HG02798 (cell line): ENCODE data around the gene EXOC8.

ENCODE experiments used
- ATAC-seq: cut with Tn5 transposase; IDR thresholded peaks from one replicate; pipeline ENCODE4 v1.9.1; 2021; ENCODE audit warnings: mild to moderate bottlenecking; ENCODE audit not compliant: unreplicated experiment, poor library complexity

EXOC8 gene

DNA sequence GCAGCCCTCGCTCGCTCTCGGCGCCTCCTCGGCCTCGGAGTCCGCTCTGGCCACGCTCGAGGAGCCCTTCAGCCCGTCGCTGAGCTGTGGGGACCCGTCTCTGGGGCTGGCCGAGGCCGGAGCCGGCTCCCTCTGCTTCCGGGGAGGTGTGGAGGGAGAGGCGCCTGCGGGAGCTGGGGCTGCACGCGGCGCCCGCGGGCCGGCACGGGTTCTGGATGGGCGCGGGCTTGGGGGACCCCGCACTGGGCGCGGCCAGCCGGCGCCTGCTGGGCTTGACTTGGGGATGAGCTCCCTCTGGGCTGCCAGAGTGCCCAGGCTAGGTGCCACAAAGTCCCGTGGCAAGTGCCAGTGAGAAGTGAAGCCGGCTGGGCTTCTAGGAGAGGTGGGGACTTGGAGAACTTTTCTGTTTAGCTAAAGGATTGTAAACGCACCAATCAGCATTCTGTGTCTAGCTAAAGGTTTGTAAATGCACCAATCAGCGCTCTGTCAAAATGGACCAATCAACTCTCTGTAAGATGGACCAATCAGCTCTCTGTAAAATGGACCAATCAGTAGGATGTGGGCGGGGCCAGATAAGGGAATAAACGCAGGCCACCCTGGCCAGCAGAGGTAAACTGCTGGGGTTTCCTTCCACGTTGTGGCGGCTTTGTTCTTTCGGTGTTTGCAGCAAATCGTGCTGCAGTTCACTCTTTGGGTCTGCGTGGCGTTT is 20.2 kb downstream of the EXOC8 start:
- ATAC-seq = no peak

DNA sequence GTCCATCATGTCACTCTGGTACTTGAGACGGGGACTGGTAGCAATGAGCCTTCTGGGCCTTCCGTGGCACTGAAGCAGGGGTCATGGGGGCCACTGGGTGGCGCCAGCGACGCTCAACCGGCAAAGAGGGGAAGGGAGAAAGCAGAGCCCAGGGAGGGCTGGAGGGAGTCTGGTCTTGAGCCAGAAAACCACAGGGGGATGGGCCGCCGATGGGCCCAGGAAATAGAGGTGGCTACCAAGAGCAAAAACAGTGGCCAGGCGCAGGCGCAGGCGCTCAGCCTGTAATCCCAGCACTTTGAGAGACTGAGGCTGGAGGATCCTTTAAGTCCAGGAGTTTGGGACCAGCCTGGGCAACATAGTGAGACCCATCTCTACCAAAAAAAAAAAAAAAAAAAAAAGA is 21.8 kb downstream of the EXOC8 start:
- peak; percentile 85 for ATAC-seq

DNA sequence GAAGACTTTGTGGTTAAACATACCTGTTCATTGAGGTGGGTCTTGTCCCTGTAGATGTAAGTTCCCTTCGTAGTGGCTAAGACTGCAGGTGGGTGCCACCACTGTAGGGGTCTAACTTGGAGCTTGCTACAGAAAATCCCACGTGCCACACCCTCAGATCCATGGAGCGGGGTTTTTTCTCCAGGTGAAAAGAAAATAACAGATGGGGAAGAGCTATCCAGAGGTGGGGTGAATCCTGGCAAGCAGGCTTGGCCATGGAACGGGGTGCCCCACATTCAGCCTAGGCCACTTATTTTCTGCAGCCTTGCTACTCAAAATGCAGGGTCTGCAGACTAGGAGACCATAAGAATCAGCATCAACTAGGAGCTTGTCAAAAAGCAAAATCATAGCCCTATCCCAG is 24.0 kb downstream of the EXOC8 start:
- ATAC-seq = no peak

DNA sequence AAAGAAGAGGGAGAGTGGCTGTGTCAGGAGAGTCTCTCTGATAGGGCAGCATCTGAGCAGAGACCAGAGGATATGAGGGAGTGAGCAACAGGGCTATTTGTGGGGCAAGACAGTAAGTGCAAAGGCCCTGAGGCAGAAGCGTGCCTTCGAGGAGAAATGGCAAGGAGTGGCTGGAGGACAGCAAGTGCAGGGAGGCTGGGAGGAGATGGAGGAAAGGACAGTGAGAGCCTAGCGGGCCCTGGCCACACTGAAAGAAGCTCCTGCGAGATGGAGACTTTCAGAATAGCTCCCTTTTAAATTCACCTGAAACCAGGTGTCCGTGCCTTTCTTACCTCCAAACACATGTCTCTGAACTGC is 25.2 kb downstream of the EXOC8 start:
- ATAC-seq = no peak

DNA sequence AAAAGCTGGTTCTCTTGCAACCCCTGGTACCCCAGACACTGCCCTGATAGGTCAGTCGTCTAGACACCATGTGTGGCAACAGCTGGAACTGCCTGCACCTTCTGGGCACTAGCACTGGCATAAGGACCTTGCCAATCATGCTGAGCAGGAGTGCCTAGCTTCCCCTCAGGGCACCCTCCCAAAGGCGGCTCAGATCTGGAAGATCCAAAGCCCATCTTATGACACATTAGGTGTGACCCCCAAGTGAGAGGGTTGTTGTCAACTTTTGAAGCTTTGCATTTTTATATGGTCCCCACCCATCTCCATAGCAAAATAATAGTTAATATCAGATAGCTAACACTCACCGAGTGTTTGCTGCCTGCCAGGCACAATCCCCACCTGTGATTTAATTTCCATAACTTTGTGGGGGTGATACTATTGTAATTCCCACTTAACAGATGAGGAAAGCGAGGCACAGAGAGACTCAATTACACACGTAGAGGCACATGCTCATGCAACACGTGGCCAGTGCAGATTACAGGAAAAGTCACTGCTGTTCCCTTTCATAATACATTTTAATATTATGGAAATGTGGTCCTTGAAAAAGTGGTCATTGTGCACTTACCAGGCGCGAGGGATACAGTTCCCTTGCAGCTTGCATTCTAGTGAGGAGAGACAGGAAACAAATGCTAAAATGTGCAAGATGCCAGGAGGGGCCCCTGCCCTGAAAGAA is 25.8 kb downstream of the EXOC8 start:
- ATAC-seq = no peak

DNA sequence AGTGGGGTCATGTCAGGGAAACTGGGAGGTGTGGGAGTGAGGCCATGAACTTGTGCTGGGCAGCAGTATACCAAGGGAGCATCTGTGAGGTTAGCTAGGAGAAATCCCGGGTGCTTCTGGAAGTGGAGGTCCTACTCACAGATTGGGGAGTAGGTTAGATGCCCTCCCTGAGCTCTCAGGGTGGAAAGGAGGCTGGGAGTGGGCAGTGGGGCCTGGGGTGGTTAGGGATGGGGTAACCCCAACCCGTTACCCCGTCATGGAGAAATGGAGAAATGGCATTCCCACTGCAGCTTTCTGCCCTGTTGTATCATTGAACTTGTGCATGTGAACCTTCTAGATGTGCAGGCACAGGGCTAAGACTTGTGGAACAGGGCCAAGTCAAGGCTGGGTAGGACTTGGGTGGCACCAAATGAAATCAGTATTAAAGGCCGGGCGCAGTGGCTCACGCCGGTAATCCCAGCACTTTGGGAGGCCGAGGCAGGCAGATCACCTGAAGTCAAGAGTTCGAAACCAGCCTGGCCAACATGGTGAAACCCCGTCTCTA is 27.2 kb downstream of the EXOC8 start:
- no peak for ATAC-seq

DNA sequence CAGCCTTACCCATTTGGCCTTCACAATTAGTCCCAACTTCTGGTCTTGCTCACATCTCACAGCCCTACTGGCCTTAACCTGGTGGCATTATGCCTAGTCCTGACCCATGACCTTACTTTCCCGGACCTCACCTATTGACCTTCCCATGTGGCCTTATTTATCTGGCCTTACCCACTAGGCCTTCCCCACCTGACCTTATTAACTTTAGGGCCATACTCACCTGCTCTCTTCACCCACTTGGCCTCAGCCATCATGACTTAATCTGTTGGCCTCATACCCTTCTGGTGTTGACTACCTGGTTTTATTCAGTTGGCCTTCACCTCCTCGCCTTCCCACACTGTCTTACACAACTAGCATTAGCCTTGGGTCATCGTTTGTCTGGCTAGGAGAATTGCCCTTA is 35.7 kb downstream of the EXOC8 start:
- no peak for ATAC-seq

DNA sequence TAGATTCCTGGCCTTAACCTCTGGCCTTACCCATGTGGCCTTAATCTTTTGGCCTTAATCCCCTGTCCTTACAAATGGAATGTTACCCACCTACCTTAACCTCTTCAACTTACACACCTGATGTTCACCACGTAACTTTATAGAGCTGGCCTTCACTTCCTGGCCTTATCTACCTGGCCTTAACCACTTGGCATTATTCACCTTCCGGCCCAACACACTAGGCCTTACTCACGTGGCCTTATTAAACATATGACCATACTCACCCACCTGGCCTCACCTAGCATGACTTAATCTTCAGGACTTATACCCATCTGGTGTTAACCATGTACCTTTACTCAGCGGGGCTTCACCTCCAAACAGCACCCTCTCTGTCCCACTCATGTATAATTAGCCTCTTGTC is 41.7 kb downstream of the EXOC8 start:
- ATAC-seq = no peak

DNA sequence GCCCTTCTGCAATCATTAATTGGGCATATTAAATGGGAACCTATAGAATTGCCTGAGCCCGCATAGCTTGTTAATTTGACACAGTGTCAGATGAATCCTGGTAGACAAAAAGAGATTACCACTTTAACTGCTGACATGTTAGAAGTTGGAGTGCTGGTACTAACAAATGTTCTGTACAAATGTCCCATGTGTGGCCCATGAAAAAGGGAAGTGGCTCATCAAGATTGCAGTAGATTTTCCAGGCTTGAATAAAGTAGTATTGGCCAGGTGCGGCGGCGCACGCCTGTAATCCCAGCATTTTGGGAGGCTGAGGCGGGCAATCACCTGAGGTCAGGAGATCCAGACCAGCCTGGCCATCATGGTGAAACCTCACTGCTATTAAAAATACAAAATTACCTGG is 51.0 kb downstream of the EXOC8 start:
- ATAC-seq = no peak

DNA sequence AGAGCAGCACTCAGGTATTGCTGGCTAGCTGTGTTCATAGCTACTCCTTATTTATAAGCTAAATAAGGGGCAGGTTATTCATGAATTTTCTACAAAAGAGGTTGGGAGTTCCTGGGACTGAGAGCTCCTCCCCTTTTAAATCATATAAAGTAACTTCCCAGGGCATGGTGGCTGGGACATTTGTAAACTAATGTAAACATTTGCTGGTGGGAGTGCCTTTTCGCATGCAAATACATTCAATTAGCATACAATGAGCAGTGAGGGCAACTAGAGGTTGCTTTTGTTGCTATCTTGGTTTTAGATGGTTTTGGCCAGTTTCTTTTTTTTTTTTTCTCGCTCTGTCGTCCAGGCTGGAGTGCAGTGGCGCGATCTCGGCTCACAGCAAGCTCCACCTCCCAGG is 53.2 kb downstream of the EXOC8 start:
- no peak for ATAC-seq
